HCT116 (cell line): ENCODE data around the gene DNASE2B.

Experiments
- EZH2 ChIP-seq: fragments of 200-600 bp; sonication (generic); IDR thresholded peaks from 2 replicates; pipeline ENCODE4 v1.6.1; 2017; ENCODE audit warnings: antibody characterized with exemption, mixed run types
- FOSL1 ChIP-seq: IDR thresholded peaks from 2 replicates; pipeline ENCODE4 v1.6.1; 2012; ENCODE audit warnings: low read depth
- POLR2AphosphoS5 ChIP-seq: IDR thresholded peaks from 2 replicates; pipeline ENCODE4 v1.6.1; 2011; ENCODE audit warnings: mild to moderate bottlenecking, low read depth, low read length, moderate library complexity
- TF ChIP-seq, protein P1 (sequence below), 3 experiments: fragments of 200-600 bp in 1 of 3; sonication (generic) in 1 of 3; IDR thresholded peaks in 2 of 3; conservative IDR thresholded peaks in 1 of 3; 2 replicates each; pipeline ENCODE4 v1.5.1; 2012 to 2017; ENCODE audit warnings: low read depth in 2 of 3, low read length in 2 of 3, antibody characterized with exemption in 1 of 3, borderline replicate concordance in 1 of 3, control low read depth in 1 of 3, mild to moderate bottlenecking in 1 of 3, mixed read lengths in 1 of 3, mixed run types in 1 of 3, moderate library complexity in 1 of 3; ENCODE audit not compliant: insufficient read depth in 1 of 3

DNA sequence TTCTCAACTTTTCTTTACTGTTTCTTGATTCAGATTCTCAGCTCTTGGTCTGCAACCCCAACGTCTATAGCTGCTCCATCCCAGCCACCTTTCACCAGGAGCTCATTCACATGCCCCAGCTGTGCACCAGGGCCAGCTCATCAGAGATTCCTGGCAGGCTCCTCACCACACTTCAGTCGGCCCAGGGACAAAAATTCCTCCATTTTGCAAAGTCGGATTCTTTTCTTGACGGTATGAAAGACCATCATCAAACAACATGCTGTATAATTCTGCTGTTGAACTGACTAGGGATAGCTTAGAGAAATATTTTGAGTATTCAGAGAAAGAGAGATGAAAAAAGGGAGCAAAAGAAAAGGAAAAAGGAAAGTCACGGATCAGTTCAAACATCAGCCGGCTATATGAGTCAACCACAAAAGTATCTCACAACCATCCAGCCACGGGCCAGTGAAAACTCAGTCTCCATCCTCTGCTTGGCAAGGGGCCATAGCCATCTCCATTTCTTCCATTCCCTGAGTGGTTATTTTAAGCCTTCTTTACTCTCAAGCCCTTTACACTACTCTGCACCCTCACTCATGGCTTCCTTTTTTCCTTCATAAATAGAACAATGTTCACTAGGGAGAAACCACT, 14.1 kb downstream of the DNASE2B start:
- TF ChIP-seq, protein P1, sequence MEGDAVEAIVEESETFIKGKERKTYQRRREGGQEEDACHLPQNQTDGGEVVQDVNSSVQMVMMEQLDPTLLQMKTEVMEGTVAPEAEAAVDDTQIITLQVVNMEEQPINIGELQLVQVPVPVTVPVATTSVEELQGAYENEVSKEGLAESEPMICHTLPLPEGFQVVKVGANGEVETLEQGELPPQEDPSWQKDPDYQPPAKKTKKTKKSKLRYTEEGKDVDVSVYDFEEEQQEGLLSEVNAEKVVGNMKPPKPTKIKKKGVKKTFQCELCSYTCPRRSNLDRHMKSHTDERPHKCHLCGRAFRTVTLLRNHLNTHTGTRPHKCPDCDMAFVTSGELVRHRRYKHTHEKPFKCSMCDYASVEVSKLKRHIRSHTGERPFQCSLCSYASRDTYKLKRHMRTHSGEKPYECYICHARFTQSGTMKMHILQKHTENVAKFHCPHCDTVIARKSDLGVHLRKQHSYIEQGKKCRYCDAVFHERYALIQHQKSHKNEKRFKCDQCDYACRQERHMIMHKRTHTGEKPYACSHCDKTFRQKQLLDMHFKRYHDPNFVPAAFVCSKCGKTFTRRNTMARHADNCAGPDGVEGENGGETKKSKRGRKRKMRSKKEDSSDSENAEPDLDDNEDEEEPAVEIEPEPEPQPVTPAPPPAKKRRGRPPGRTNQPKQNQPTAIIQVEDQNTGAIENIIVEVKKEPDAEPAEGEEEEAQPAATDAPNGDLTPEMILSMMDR (IDR thresholded peaks at IDR 0.05 in 2 of 3, conservative IDR thresholded peaks at IDR 0.05 in 1 of 3; ENCODE audit: borderline replicate concordance in 1 of 3, insufficient read depth in 1 of 3, low read depth in 2 of 3, low read length in 2 of 3) = no peak
- TF ChIP-seq POLR2AphosphoS5 (no peak), EZH2 (no peak), FOSL1 (no peak)
